Renal cortical epithelial cell (primary cell): Measurements from ENCODE around the gene ELL. TPM values are rescaled to one million over a fixed set of nuclear protein-coding genes. Genes with fewer than 3 reads are reported as not detected.

Experiments
- DNase-seq: peaks from one replicate; pipeline ENCODE4 v3.0.0-alpha.2; 2011; ENCODE audit warnings: low read depth
- total RNA-seq: library from RNA; depleted of rRNA; stranded (reverse); fragments of >200 nt; gene quantifications from 2 replicates; pipeline ENCODE4 v1.2.3, GENCODE V29; 2014

The ELL gene
- total RNA-seq, 1 donor from 2014 or later, result 13.3 TPM

DNA sequence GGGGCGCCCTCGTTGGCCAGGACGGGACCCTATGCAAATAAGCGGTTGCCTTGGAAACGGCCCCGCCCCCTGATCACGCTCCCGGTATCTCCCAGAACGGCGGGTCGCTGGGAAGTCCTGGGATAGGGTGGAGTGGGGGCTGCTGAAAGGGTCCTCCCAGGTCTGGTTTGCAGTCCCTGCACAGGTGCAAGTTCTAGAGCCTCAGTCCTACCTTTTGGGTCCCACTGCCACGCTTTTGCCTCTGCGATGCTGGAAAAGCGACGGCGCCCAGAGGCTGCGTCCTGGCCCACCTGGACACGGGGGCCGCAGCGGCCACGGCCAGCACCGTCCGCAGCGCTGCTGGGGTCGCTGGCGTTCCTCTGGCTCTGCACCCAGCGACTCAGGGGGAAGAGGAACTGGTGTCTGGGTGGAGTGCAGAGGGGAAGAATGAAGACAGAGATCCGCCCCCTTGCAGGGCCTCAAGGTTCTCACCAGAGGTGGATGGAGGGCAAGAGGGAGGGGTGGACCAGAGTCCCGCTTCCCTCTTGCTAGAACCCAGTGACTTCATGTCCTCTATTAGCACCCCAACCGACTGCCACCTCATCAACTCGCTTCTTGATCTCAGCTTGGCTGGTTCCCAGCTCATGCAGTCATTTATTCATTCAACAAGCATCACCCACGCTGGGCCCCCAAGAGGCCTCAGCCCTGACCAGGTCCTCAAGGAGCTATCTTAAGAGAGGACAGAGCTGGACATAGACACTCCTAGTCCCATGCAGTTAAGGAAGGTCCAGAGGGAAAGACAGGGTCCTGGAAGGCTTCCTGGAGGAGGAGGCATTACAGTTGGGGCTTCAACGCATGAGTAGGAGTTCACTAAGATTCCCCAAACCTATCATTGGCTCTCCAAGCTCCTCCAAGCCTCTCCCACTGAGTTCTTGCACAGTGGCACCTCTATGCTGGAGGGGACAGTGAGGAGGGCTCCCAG lies 124.3 kb downstream of the ELL start, which contains the start of gene LRRC25:
Gene LRRC25, minus strand, starts transcription at position 381 of the 961 bp plus-strand sequence. CDS start 659 bp downstream, outside the sequence.
- DNase-seq, result no peak

- no peak for DNase-seq
These were observed 125.2 kb downstream of the ELL start for GRCh38 chr19:18396471-18397241.

- DNase-seq, result no peak
These were observed 128.0 kb downstream of the ELL start for GRCh38 chr19:18393836-18394235.

DNA sequence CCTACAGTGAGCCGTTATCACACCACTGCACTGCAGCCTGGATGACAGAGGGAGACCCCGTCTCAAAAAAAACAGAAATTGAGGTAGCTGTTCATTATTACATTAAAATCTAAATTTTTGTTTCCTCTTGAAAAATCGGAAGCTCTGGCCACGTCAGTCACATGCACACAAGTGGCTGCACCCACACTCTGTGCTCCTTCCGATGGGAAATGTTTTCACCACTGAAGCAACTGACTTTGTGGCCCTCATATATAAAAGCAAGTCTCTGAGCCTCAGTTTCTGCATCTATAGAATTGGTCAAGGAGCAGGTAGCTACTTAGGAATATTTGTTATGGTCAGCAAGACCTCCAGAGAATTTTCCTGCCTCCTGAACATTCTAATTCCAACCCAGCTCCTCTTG lies 128.9 kb downstream of the ELL start:
- DNase-seq, result no peak

Other genes with a start within 250 kb of the ELL start
- 0.50 TPM in 1 of 2 replicates, not detected in the other for gene IQCN, start 247.6 kb downstream of the ELL start, total RNA-seq
- gene JUND, start 240.4 kb downstream of the ELL start, total RNA-seq, result 140 and 234 TPM in 2 replicates
- 115 and 223 TPM in 2 replicates for gene LSM4, start 199.0 kb downstream of the ELL start, total RNA-seq
- gene PGPEP1, start 181.5 kb downstream of the ELL start, total RNA-seq, result 24.0 and 33.2 TPM in 2 replicates
- 108 and 190 TPM in 2 replicates for gene GDF15, start 135.9 kb downstream of the ELL start, total RNA-seq
- gene LRRC25, start 124.4 kb downstream of the ELL start, total RNA-seq, result not detected in 2 replicates
- gene SSBP4, start 102.7 kb downstream of the ELL start, total RNA-seq, result 40.5 and 49.3 TPM in 2 replicates
- gene ISYNA1, start 83.9 kb downstream of the ELL start, total RNA-seq, result 37.5 and 69.9 TPM in 2 replicates
- gene FKBP8, start 21.5 kb upstream of the ELL start, total RNA-seq, result 215 and 278 TPM in 2 replicates
- 47.6 and 76.4 TPM in 2 replicates for gene KXD1, start 35.8 kb upstream of the ELL start, total RNA-seq
- gene UBA52, start 49.8 kb upstream of the ELL start, total RNA-seq, result 485 and 589 TPM in 2 replicates
- gene REX1BD, start 66.7 kb upstream of the ELL start, total RNA-seq, result 30.2 and 62.2 TPM in 2 replicates
- 0.30 TPM in 1 of 2 replicates, not detected in the other for gene CRLF1, start 84.7 kb upstream of the ELL start, total RNA-seq
- gene TMEM59L, start 90.8 kb upstream of the ELL start, total RNA-seq, result 0.40 TPM in 1 of 2 replicates, not detected in the other
- 2.3 and 13.9 TPM in 2 replicates for gene KLHL26, start 115.0 kb upstream of the ELL start, total RNA-seq
- 0.17 and 3.2 TPM in 2 replicates for gene CRTC1, start 161.6 kb upstream of the ELL start, total RNA-seq